Measurements from ENCODE around the gene MED13L.
A peak's percentile ranks its signal among the peaks of the same experiment; 100 is the strongest.
"Not testable (repeated sequence)": the region's sequence is repeated elsewhere in the genome, so short reads cannot be mapped to it uniquely, and the experiment has no call there.

Gene MED13L

GRCh38 chr12:116244474-116245090, 32.9 kb downstream of the MED13L start:
- DNase-seq = no peak

DNA sequence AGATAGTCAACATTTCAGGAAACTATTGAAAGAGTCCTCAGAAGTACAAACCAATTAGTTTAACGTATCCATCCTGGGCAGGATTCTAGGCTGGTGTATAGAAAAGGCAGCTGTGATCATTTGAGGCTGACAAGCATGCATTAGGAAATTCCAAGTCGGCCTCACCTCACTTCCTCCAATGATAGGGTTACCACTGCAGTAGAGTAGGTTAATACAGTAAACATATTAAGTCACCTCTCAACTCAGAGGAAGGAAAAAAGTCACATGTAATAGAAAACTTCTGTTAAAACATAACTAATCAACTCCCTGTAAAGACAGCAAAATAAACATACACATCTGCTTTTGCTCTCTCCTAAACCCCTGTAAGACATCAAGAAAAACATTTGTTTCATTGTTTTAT, 33.5 kb downstream of the MED13L start:
- no peak for DNase-seq

DNA sequence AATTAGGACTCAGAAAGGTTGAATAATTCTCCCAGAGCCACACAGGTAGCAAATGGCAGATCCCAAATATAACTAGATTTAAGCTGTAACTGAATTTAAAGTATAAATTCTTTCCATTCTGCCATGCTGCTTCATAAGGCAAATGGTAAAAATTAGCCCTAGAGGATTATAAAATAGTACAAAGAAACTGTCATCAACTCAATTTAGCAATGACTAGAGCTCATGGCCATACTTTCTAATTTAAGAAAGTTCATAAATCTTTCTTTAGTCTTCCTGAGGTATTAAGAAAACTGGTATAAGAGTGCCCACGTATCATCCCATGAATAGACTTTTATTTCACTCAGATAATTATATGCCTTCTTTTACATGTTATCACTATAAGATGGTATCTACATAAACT, 34.8 kb downstream of the MED13L start:
- no peak for DNase-seq

GRCh38 chr12:116241157-116241759, 36.2 kb downstream of the MED13L start:
- DNase-seq = no peak

- DNase-seq = not testable (repeated sequence)
Observed at GRCh38 chr12:116238570-116239119, 38.8 kb downstream of the MED13L start.

GRCh38 chr12:116238149-116238548, 39.3 kb downstream of the MED13L start:
- no peak for DNase-seq

DNA sequence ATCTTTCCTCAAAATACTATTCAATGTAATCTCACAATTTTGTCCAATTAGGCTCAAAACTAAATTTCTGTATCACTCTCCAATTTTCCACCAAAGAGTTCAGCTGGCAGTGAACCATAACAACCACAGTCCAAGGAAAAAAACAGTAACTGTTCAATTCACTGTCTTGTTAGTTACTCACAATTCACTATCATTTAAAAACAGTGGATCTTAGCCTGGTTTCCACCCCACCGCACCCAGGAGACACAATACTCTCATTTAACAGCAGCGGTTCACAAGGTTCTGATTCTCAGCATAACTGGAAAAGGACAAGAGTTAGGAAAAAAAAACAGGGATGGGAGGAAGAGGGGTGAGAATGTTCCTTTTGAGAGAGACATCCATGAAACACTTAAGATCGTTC, 40.5 kb downstream of the MED13L start:
- no peak for DNase-seq

DNA sequence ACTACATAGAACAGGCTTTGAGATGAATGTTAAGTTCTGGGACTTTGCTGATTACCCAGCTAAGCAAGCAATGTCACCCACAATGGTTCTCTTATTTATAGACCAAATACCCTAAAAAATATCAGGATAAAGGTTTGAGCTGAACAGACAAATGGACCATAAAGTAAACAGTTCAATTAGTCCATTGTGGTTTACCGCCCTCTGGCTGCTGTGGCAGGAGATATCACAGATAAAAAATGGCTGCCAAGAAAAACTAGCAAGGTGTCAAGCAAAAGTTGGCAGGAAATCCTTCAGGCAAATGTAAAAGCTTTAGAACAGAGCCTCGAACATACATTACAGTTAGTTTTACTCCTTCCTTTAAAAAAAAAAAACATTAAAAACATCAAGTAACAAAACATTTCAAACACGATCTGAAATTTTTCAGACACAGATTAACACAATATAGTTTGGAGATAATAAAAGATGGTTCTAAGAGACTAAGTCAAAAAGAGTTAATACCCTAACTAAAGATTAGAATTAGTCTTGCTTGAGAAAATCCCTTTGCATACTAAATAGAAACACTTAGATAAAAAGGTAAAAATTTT, 41.3 kb downstream of the MED13L start:
- peak; percentile 54 for DNase-seq

- DNase-seq = not testable (repeated sequence)
Observed at GRCh38 chr12:116234148-116234547, 43.3 kb downstream of the MED13L start.

DNA sequence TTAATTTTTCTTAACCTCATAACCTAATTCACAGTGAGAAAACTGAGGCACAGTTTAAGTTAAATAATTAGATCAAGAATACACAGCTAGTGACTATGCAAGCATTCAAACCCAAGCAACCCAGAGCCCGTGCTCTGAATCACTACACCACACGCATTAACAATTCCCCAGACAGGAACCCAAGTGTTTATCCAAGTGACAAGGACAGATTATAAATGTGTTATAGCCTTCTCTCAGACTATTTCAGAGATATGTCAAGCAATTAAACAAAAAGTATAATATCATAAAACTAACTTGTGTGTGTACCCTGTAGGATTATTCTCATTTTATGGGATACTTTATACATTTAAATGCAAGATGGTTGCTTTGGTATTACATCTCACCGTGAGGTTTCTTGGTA, 43.8 kb downstream of the MED13L start:
- DNase-seq = no peak

- DNase-seq = no peak
Observed at GRCh38 chr12:116227811-116228210, 49.7 kb downstream of the MED13L start.

DNA sequence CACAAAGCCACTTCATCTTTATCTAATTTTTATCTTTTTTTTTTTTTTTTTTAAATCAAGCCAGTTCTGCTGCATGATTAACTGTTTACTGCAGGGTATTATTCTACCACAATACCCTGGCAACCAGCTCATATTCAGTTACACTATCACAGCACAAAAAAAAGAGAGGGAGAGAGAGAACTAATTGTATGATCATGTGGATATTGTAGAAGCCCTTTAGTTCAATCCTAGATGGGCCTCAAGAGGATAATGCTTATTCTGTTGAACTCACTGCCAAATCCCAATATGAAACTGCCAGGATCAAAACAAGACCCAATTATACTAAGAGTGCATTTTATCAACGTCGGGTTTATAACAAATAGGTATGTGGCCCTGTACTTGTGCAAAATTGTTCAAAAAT, 51.5 kb downstream of the MED13L start:
- DNase-seq = no peak

DNA sequence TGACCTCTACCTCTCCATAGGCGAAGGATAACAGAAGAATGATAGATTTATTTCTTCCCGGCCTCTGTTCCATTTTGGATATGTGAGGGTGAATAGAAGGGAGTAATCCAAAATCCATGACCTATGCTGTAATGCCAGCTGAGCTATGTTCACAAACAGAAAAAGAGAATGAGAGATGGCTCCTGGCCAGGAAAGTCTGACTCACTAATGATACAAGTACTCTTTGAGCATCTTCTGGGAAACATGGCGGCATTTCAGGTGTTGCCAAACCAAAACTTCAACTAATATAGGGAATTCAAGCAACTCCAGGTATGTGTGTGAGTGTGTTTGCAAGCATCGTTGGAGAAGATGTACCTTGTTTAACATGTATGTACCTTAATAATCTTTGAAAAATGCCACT, 55.1 kb downstream of the MED13L start:
- DNase-seq = peak; percentile 48

GRCh38 chr12:116220756-116221155, 56.7 kb downstream of the MED13L start:
- DNase-seq = no peak

DNA sequence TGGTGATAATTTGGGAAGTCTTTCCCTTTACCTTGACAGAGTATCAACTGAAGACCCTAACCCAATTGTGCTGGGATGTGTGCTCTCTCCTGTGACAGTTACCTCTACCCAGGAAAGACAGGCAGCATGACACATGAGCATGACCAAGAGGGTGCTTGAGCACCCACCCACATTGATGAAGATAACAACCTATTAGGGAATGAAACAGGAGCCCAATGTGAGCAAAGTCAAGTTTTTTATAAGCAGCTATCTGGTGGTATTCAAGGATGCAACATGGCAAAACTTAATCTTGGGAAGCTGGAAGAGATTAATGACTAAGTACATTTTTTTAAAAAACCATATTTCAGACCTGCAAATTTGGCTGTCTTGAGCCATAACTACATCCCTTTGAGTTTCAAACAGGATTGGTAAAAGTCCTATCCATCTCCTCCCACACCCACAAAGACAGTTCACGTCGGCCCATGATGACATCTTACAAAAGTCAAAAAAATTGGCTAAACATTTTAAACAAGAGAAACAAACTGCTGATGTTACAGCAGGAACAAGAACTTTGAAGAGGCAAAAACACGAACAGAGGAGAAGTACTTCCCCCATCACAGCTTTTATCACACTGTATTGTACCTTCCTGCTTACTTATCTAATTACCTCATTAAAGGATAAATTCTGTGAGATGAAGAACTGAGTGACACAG, 60.3 kb downstream of the MED13L start:
- DNase-seq = no peak

- DNase-seq = no peak
Observed at GRCh38 chr12:116216022-116216756, 61.3 kb downstream of the MED13L start.

DNA sequence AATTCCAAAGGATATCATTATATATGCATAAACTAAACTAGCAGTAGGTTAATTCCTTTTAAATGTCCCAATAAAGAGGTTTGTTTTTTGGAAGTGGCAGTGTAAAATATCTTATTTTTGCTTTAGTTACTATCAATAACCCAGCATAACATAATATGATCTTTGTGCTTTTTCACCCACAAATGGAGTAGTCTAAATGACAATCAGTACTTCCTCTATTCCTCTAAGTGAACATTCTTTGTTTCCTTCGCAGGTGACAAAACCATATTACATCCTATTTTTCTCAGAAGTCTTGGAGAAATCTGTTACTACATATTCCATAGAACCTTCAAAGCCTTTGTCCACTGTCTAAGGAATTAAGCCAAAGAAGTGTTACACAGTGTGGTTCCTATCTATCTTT, 62.5 kb downstream of the MED13L start:
- no peak for DNase-seq

DNA sequence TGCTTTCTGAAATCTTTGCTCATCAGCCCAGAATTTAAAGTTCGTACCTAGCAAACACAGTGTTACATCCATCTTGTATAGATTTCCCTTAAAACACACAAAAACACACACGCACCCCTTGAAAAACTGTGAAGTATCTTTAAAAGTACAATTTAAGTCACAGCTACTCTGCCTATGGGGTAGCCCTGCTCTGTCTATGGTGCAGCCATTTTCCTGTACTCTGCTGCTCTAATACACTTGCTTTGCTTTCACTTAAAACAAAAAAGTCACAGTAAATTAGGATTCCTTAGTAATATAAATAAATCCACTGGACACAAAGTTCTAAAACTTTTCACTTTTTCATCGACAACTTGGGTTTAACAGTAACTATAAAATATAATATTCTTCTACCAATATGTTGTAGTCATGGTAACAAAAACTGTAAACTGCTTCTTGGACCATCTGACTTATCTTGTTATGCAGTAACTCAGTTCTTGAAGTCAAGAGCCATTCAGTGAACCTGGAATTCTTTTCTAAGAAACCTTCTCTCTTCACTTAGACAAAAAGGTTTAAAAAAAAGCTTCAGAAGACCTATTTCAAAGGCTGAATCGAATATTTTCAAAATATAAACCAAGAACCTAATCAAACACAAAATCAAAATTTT, 63.5 kb downstream of the MED13L start:
- DNase-seq = no peak

- DNase-seq = no peak
Observed at GRCh38 chr12:116213014-116213413, 64.5 kb downstream of the MED13L start.

DNA sequence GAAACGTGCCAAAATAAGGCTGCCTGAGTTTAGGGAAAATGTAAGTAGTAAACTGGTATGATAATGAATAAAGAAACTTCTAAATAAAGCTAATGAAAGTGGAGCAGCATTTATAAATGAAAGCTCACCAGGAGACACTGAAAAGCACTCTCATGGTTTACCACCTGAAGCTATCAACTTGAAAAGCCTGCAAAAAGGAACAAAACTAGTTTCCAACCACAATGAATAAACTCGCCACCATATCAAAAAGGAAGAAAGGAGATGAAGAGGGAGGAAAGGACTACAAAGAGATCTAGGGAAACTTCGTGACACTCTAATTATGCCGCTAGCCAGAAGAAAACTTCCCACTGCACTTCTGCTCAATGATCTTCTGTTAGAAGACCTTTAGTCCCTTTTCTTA, 66.7 kb downstream of the MED13L start:
- DNase-seq = no peak

DNA sequence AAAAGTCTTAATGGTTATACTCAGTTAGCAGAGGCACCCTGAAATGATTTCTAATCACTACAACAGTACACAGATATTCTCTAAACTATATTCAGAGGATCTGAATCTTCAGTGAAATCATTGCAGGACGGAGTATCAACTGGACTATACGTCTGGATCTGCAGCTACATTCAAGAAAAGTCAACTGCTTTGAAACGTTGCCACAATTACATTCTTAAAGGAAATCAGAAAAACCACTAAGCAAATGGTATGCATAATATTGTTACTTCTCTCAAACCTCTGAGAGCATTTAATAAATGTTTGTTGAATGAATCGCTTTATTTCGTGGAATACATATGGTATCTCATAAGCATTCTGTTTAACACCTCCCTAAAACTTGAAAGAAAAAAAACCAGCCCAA, 67.4 kb downstream of the MED13L start:
- DNase-seq = no peak

GRCh38 chr12:116209503-116209902, 68.0 kb downstream of the MED13L start:
- no peak for DNase-seq

- no peak for DNase-seq
Observed at GRCh38 chr12:116207274-116207673, 70.2 kb downstream of the MED13L start.

Measured in stimulated activated CD4-positive, alpha-beta T cell treated with anti-CD3 and anti-CD28 coated beads, Interleukin-4, amount 100 ng/mL, for 24 hours (primary cell).